ENCODE data around the gene ANKRD2.

Gene ANKRD2

DNA sequence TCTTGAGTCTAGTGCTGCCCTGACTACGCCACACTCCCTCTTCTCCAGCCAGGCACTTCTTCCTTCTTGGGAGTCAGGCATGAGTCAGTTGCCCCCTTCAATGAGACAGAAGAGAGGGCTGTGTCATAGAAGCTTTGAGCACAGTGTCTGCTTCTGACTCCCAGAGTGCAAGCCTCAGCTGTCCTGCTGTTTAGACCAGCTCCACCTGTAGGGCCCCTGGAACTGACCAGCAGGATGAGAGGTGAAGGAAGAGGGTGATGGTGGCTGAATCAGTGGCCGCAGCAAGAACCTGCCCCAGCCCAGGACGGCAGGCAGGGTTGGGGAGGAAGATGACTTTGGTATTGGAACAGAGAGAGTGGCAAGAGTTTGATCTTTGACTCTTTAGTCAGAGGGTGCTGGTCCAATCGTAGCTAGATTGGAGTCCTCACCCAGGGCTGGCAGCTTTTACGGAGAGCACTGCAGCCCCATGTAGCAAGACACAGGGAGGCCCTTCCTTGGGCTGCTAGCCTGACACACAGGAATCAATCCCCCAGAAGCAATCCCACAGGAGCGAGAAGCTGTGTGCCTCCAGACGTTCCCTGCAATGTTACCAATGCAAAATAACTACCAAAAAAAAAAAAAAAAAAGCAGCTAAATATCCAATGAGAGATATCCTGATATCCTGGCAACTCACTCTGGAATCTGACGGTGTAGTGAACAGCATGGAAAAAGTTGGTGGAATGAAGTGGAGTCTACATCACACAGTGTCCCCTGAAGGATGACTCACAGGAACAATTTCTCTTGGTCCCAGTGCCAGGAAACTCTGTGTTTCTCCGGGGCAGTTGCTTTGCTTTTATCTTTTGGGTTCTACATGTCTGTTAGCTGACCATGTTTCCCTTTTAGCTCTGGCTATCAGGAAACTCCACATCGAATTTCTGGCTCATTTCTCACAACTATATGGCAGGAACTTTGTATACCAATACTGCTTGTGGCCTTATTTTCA, 23.8 kb downstream of the ANKRD2 start:
- DNase-seq (ENCODE audit: low spot score) = no peak

- DNase-seq (ENCODE audit: low spot score) = no peak
These were observed 25.2 kb downstream of the ANKRD2 start for GRCh38 chr10:97597778-97598177.

- DNase-seq (ENCODE audit: low spot score) = no peak
These were observed 26.1 kb downstream of the ANKRD2 start for GRCh38 chr10:97598407-97599271.

GRCh38 chr10:97599272-97599619, 26.7 kb downstream of the ANKRD2 start:
- no peak for DNase-seq (ENCODE audit: low spot score)

DNA sequence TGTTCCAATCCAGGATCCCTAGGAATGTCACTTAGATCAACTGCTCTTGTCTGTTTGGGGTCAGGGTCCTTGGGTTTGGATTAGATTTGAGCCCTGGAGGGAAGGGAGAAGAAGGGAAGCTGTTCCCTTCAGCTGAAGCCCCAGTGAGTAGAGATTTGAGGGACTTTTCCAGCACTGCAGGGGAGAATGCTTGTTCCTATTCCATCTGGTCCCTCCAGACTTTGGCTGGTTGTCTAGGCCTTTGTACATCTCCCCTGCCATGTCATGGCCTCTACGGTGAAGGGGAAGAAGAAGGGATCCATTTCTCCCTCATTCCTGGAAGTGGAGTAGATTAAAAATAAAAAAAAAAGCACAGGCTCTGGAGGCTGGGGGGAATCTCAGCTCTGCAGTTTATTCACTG, 28.0 kb downstream of the ANKRD2 start:
- DNase-seq (ENCODE audit: low spot score) = no peak

GRCh38 chr10:97601268-97602215, 29.0 kb downstream of the ANKRD2 start:
- no peak for DNase-seq (ENCODE audit: low spot score)

- DNase-seq (ENCODE audit: low spot score) = no peak
These were observed 34.6 kb downstream of the ANKRD2 start for GRCh38 chr10:97607095-97607636.

- no peak for DNase-seq (ENCODE audit: low spot score)
These were observed 36.5 kb downstream of the ANKRD2 start for GRCh38 chr10:97608991-97609561.

- DNase-seq (ENCODE audit: low spot score) = no peak
These were observed 38.9 kb downstream of the ANKRD2 start for GRCh38 chr10:97611473-97611872.

DNA sequence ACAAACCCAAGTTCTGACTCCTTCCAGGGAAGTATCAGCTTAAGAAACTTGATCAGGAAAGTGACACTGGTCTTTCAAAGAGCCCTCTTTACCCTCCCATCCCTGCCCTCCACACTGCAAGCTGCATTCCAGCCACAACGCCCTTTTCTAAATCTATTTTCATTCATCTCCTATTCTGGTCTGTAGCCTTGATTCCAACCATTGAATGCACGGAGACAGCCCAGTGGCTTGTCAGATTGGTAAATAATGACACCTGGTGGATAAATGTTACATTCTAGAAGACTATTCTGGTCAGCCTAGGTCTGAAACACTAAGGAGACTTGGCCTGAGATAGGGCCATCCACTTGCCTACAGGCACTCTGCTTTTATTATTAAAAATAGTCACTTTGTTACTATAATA, 39.8 kb downstream of the ANKRD2 start:
- no peak for DNase-seq (ENCODE audit: low spot score)

GRCh38 chr10:97618285-97618684, 45.7 kb downstream of the ANKRD2 start:
- DNase-seq (ENCODE audit: low spot score) = no peak

- DNase-seq (ENCODE audit: low spot score) = no peak
These were observed 46.2 kb downstream of the ANKRD2 start for GRCh38 chr10:97618733-97619132.

DNA sequence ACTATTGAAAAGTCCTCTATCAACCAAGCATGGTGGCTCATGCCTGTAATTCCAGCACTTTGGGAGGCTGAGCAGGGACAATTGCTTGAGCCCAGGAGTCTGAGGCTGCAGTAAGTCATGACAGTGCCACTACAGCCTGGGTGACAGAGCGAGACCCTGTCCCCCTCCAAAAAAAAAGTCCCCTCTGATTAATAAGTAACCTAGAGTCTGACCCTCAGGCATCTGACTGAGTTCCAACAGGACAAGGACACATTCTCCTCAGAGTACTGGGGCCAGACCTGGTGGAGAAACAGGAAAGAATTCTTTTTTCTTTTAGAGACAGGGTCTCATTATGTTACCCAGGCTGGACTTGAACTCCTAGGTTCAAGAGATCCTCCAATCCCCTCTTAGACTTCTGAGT, 50.7 kb downstream of the ANKRD2 start:
- no peak for DNase-seq (ENCODE audit: low spot score)

DNA sequence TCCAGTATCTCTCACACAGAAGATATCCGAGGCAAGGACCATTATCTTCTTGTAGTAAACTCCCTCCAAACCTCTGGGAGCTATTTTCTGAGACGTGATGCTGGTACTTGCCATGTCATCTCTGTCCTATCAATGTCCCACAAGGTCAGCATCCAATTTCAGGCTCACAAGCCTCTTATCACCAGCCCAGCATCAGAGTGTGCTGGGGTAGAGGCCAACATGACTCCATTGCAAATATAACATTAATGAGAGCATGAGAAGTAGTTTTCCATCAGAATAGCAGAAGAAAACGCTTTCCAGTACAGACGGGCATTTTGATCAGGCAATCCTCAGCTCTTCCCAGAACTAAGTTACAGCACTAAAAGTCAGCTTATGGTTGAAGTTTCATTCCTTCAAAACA, 55.2 kb downstream of the ANKRD2 start:
- DNase-seq (ENCODE audit: low spot score) = no peak

- no peak for DNase-seq (ENCODE audit: low spot score)
These were observed 55.6 kb downstream of the ANKRD2 start for GRCh38 chr10:97628228-97628627.

GRCh38 chr10:97629289-97629688, 56.7 kb downstream of the ANKRD2 start:
- no peak for DNase-seq (ENCODE audit: low spot score)

- DNase-seq (ENCODE audit: low spot score) = no peak
These were observed 58.5 kb downstream of the ANKRD2 start for GRCh38 chr10:97631098-97631497.

DNA sequence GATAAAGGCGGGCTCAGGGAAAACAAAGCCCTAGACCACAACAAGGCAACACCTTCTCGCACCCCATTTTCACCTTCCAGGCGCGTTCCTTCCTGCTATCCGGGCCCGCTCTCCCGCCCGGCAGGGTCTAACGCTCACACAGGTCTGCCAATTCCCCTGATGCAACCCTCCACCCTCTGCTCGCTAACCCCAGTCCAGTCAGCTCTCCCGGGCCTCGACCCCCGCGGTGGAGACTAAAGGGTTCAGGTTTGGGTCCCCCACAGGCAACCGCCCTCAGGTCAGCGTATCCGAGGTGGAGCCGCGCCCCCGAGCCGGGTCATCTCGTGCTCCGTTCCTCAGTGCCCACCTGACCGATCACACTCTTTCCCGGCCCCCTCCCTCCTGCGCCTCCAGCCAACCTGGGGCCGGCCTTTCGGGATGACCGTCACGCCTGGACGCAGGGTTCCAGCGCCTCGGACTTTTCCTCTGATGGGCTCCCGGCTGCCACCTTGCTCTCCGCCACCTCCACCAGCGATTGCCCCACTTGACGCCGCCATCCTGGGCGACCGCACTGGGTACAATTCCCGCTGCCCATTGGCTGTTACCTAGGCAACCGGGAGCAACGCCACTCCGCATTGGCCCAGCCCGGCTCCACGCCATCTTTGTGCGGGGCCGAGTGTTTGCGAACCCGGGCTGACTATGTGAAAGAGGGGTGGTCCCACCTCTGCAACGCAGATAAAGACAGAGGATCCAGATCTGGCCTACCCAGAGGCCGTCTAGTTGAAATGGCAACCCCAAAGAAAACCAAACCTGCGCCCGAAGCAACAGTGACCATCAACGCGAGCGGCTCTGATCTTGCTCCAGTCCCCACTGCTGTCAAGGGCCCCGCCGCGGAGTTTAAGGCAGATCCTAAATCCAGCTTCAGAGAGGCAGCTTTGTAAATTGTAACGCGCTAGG, 60.6 kb downstream of the ANKRD2 start, which contains the start of gene MORN4:
TSS of gene MORN4 (minus strand) at position 552 of the 936 bp plus-strand sequence. CDS start 13,847 bp downstream, outside the sequence.
- DNase-seq (ENCODE audit: low spot score) = peak; percentile 93
